K562 (cell line): Measurements from ENCODE around the gene RSRP1. TPM values are rescaled to one million over a fixed set of nuclear protein-coding genes. Genes with fewer than 3 reads are reported as not detected.
A peak's percentile ranks its signal among the peaks of the same experiment; 100 is the strongest.

Experiments
- CGGBP1 ChIP-seq: fragments of 250-450 bp; sonication (Bioruptor Pico); IDR thresholded peaks from 2 replicates; pipeline ENCODE4 v1.9.0; 2021; ENCODE audit warnings: mild to moderate bottlenecking
- CREBBP ChIP-seq: IDR thresholded peaks from one replicate; pipeline ENCODE4 v1.6.1; 2012; ENCODE audit warnings: low read depth, mild to moderate bottlenecking, control low read depth, inconsistent platforms, low read length
- CREM ChIP-seq: IDR thresholded peaks from 2 replicates; pipeline ENCODE4 v1.6.1; 2014; ENCODE audit warnings: antibody characterized with exemption, low read depth
- E2F5 ChIP-seq: sonication (generic); formaldehyde crosslinking; IDR thresholded peaks from 2 replicates; pipeline ENCODE4 v1.8.0; 2022; ENCODE audit warnings: mild to moderate bottlenecking, missing genetic modification reagents
- GABPB1 ChIP-seq: sonication (generic); formaldehyde crosslinking; IDR thresholded peaks from 2 replicates; pipeline ENCODE4 v1.8.0; 2022; ENCODE audit warnings: mild to moderate bottlenecking, missing genetic modification reagents
- ID3 ChIP-seq, 2 experiments: fragments of 250-450 bp in 1 of 2; fragments of 450-650 bp in 1 of 2; sonication (Bioruptor Pico) in 1 of 2; IDR thresholded peaks; 2 replicates each; pipeline versions ENCODE4 v1.6.1 to v1.8.0; 2016 to 2021; ENCODE audit warnings: mild to moderate bottlenecking in 2 of 2, moderate library complexity in 2 of 2, missing compliant biosample characterization in 1 of 2, missing genetic modification characterization in 1 of 2
- KDM4B ChIP-seq, 2 experiments: fragments of 450-650 bp in 1 of 2; sonication (generic) in 1 of 2; IDR thresholded peaks; 2 replicates each; pipeline ENCODE4 v1.6.1; 2016 to 2017; ENCODE audit warnings: borderline replicate concordance in 2 of 2, antibody characterized with exemption in 1 of 2, low read depth in 1 of 2, mild to moderate bottlenecking in 1 of 2
- MTA1 ChIP-seq: fragments of 450-650 bp; IDR thresholded peaks from 2 replicates; pipeline ENCODE4 v1.6.1; 2017; ENCODE audit warnings: borderline replicate concordance
- NFATC3 ChIP-seq: fragments of 450-650 bp; IDR thresholded peaks from 2 replicates; pipeline ENCODE4 v1.6.1; 2017; ENCODE audit warnings: mild to moderate bottlenecking
- PHB2 ChIP-seq: fragments of 450-650 bp; IDR thresholded peaks from 2 replicates; pipeline ENCODE4 v1.6.1; 2017; ENCODE audit warnings: low read depth
- PTTG1 ChIP-seq: fragments of 450-650 bp; IDR thresholded peaks from 2 replicates; pipeline ENCODE4 v1.6.1; 2016; ENCODE audit warnings: low read depth, mild to moderate bottlenecking, missing genetic modification characterization, missing compliant biosample characterization
- RFX5 ChIP-seq: IDR thresholded peaks from 2 replicates; pipeline ENCODE4 v1.6.1; 2011; ENCODE audit warnings: low read depth, mild to moderate bottlenecking, improper control_type of control experiment, low read length
- SRF ChIP-seq, 2 experiments: fragments of 250-450, 450-650 bp in 1 of 2; sonication (Bioruptor Pico) in 1 of 2; sonication (generic) in 1 of 2; formaldehyde crosslinking; IDR thresholded peaks; 2 replicates each; pipeline versions ENCODE4 v1.5.0 to v1.5.1; 2020 to 2022; ENCODE audit warnings: mild to moderate bottlenecking in 1 of 2, missing genetic modification reagents in 1 of 2
- SRSF9 ChIP-seq: fragments of 200-400 bp; formaldehyde crosslinking; IDR thresholded peaks from 2 replicates; pipeline ENCODE4 v1.6.1; 2017; ENCODE audit warnings: low read depth, low read length, borderline replicate concordance
- TRIM28 ChIP-seq: fragments of 450-650 bp; IDR thresholded peaks from 2 replicates; pipeline ENCODE4 v1.6.1; 2017
- XRCC4 ChIP-seq: IDR thresholded peaks from one replicate; pipeline ENCODE4 v1.6.1; 2011; ENCODE audit not compliant: insufficient read depth, insufficient read length; ENCODE audit errors: extremely low read depth
- ZNF24 ChIP-seq: fragments of 450-650 bp; IDR thresholded peaks from 2 replicates; pipeline ENCODE4 v1.6.1; 2016
- polyA plus RNA-seq, 8 experiments: library from polyadenylated mRNA; depleted of rRNA in 4 of 8; stranded (reverse) in 5 of 8; unstranded in 3 of 8; fragments of >200 nt; fragmentation: Nextera tagmentation in 2 of 8; fragmentation: Illumina TruSeq in 1 of 8; extraction: Ambion mirVana in 2 of 8; extraction: Trizol in 1 of 8; gene quantifications; 2 replicates each; pipeline versions ENCODE4 v1.2.1 to v1.2.3, GENCODE V29; 2011 to 2014; ENCODE audit warnings: inconsistent platforms in 1 of 8, missing spikeins in 1 of 8
- total RNA-seq, 7 experiments: library from RNA; depleted of rRNA in 6 of 7; stranded (reverse); fragments of >200 nt in 6 of 7; fragmentation: Illumina TruSeq in 2 of 7; extraction: Trizol in 2 of 7; gene quantifications; 2 replicates each; pipeline versions ENCODE4 v1.2.1 to v1.2.3, GENCODE V29; 2011 to 2021; ENCODE audit warnings: low replicate concordance in 1 of 7
- TF ChIP-seq, protein P1 (sequence below): fragments of 250-450 bp; sonication (Bioruptor Pico); IDR thresholded peaks from 2 replicates; pipeline ENCODE4 v1.5.0; 2020; ENCODE audit warnings: mild to moderate bottlenecking, borderline replicate concordance
- TF ChIP-seq, protein P2 (sequence below): fragments of 450-650 bp; IDR thresholded peaks from 2 replicates; pipeline ENCODE4 v1.6.1; 2016
- TF ChIP-seq, protein P3 (sequence below): fragments of 250-450 bp; sonication (Bioruptor Pico); IDR thresholded peaks from 2 replicates; pipeline ENCODE4 v1.5.0; 2022; ENCODE audit warnings: mild to moderate bottlenecking

The RSRP1 gene
- total and polyA plus RNA-seq, 9 of the 15 experiments (the other 6 are each of a cell fraction or from before 2014, with no cell fraction given) = 27.2 to 283 (median 146) TPM

- TF ChIP-seq CGGBP1 (CRISPR knock-in tag) (0 out of 2 replicates have a peak, but pooled peaks have one; percentile 12), CREBBP (no peak), MTA1 (peak; percentile 13; the same call in 1 of the 2 replicates), XRCC4 (no peak), TRIM28 (no peak; the same call in 1 of the 2 replicates), CREM (peak; percentile 79), PTTG1 (tag) (peak; percentile 88; the same call in 1 of the 2 replicates), RFX5 (no peak), KDM4B (IDR thresholded peaks at IDR 0.05; ENCODE audit: borderline replicate concordance in 2 of 2, low read depth in 1 of 2) (no peak), E2F5 (CRISPR knock-in tag) (0 out of 2 replicates have a peak, but pooled peaks have one; percentile 7), PHB2 (no peak), ID3 (CRISPR knock-in tag; IDR thresholded peaks at IDR 0.05) (no peak), ID3 (tag; IDR thresholded peaks at IDR 0.05) (no peak; the same call in none of the 2 replicates), SRF (CRISPR knock-in tag; IDR thresholded peaks at IDR 0.05) (peak in 1 of 2 experiments; percentile 31; a peak in 1 of 4 replicates), ZNF24 (no peak), NFATC3 (peak; percentile 57), GABPB1 (CRISPR knock-in tag) (no peak), SRSF9 (no peak)
- TF ChIP-seq, protein P1, sequence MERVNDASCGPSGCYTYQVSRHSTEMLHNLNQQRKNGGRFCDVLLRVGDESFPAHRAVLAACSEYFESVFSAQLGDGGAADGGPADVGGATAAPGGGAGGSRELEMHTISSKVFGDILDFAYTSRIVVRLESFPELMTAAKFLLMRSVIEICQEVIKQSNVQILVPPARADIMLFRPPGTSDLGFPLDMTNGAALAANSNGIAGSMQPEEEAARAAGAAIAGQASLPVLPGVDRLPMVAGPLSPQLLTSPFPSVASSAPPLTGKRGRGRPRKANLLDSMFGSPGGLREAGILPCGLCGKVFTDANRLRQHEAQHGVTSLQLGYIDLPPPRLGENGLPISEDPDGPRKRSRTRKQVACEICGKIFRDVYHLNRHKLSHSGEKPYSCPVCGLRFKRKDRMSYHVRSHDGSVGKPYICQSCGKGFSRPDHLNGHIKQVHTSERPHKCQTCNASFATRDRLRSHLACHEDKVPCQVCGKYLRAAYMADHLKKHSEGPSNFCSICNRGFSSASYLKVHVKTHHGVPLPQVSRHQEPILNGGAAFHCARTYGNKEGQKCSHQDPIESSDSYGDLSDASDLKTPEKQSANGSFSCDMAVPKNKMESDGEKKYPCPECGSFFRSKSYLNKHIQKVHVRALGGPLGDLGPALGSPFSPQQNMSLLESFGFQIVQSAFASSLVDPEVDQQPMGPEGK (CRISPR knock-in tag) = peak; percentile 73; the same call in 1 of the 2 replicates
- TF ChIP-seq, protein P2, sequence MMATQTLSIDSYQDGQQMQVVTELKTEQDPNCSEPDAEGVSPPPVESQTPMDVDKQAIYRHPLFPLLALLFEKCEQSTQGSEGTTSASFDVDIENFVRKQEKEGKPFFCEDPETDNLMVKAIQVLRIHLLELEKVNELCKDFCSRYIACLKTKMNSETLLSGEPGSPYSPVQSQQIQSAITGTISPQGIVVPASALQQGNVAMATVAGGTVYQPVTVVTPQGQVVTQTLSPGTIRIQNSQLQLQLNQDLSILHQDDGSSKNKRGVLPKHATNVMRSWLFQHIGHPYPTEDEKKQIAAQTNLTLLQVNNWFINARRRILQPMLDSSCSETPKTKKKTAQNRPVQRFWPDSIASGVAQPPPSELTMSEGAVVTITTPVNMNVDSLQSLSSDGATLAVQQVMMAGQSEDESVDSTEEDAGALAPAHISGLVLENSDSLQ = peak; percentile 49
- TF ChIP-seq, protein P3, sequence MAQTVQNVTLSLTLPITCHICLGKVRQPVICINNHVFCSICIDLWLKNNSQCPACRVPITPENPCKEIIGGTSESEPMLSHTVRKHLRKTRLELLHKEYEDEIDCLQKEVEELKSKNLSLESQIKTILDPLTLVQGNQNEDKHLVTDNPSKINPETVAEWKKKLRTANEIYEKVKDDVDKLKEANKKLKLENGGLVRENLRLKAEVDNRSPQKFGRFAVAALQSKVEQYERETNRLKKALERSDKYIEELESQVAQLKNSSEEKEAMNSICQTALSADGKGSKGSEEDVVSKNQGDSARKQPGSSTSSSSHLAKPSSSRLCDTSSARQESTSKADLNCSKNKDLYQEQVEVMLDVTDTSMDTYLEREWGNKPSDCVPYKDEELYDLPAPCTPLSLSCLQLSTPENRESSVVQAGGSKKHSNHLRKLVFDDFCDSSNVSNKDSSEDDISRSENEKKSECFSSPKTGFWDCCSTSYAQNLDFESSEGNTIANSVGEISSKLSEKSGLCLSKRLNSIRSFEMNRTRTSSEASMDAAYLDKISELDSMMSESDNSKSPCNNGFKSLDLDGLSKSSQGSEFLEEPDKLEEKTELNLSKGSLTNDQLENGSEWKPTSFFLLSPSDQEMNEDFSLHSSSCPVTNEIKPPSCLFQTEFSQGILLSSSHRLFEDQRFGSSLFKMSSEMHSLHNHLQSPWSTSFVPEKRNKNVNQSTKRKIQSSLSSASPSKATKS = peak; percentile 85; the same call in 1 of the 2 replicates
These were observed 14.1 kb downstream of the RSRP1 start (continued) for GRCh38 chr1:25232866-25233784.
